GM12878 (cell line): ENCODE data around the gene ZC3H6. TPM values are rescaled to one million over a fixed set of nuclear protein-coding genes. Genes with fewer than 3 reads are reported as not detected.
A peak's percentile ranks its signal among the peaks of the same experiment; 100 is the strongest.

Experiments
- ATAC-seq: fragments of 200-7000 bp; cut with Tn5 transposase; 3 replicates; pipeline ENCODE4 v1.9.1; 2020; ENCODE audit warnings: mild to moderate bottlenecking, moderate library complexity
- BruUV-seq: library from RNA; stranded (reverse); fragments of 400-500 nt; replicated peaks from 2 replicates; lab custom pipeline; 2021; lab: Mats Ljungman, UMichigan
- CTCF ChIA-PET: fragments of 300-600 bp; sonication (Branson Sonifier 250); formaldehyde crosslinking; extraction: SDS; loops from one replicate; lab custom pipeline; 2021; ENCODE audit warnings: inconsistent platforms; lab: Yijun Ruan, JAX
- POLR2A ChIA-PET: fragments of 350-600 bp; formaldehyde crosslinking; extraction: SDS; loops from one replicate; lab custom pipeline; 2021; ENCODE audit warnings: inconsistent platforms; lab: Charles Lee
- RAD21 ChIA-PET: fragments of 300-600 bp; sonication (Branson Sonifier 250); formaldehyde crosslinking; loops from one replicate; lab custom pipeline; 2023; ENCODE audit warnings: antibody characterized with exemption; ENCODE audit not compliant: unreplicated experiment; lab: Charles Lee
- SMC1A ChIA-PET: fragments of 300-600 bp; sonication (Branson Sonifier 250); formaldehyde crosslinking; loops from one replicate; lab custom pipeline; 2023; ENCODE audit not compliant: unreplicated experiment, uncharacterized antibody; lab: Charles Lee
- DNase-seq: peaks from one replicate; pipeline ENCODE4 v3.0.0-alpha.2; 2011; ENCODE audit warnings: low read depth, low spot score
- FAIRE-seq: peaks from 3 replicates; lab custom pipeline; 2011; peaks lifted over from hg19 to GRCh38; lab: Jason Lieb, UNC
- H2AFZ ChIP-seq: 2 replicates; pipeline ENCODE4 v1.6.0; 2011; ENCODE audit warnings: low read depth, low read length, control low read depth; ENCODE audit not compliant: control insufficient read depth
- H3K27ac ChIP-seq: 2 replicates; pipeline ENCODE4 v1.5.1; 2011; ENCODE audit warnings: control low read depth; ENCODE audit not compliant: control insufficient read depth, insufficient read depth
- H3K27me3 ChIP-seq, 2 experiments: replicated peaks in 1 of 2; 2 replicates each; pipeline versions ENCODE4 v1.6.0 to v1.6.1; 2011; ENCODE audit warnings: low read length in 1 of 2; ENCODE audit not compliant: control insufficient read depth in 2 of 2, insufficient read depth in 2 of 2
- H3K36me3 ChIP-seq, 2 experiments: 2 replicates each; pipeline ENCODE4 v1.5.1; 2011; ENCODE audit warnings: low read length in 1 of 2; ENCODE audit not compliant: control insufficient read depth in 2 of 2, insufficient read depth in 2 of 2
- H3K4me1 ChIP-seq: 2 replicates; pipeline ENCODE4 v1.6.1; 2011; ENCODE audit warnings: mild to moderate bottlenecking, low read length, moderate library complexity, mixed read lengths; ENCODE audit not compliant: control insufficient read depth, insufficient read depth
- H3K4me2 ChIP-seq: 2 replicates; pipeline ENCODE4 v1.6.0; 2011; ENCODE audit warnings: control low read depth; ENCODE audit not compliant: control insufficient read depth, insufficient read depth
- H3K4me3 ChIP-seq: fragments of 200-600 bp; sonication (generic); 2 replicates; pipeline ENCODE4 v1.5.1; 2016
- H3K79me2 ChIP-seq: 2 replicates; pipeline ENCODE4 v1.6.0; 2011; ENCODE audit warnings: low read length; ENCODE audit not compliant: control insufficient read depth, insufficient read depth
- H3K9ac ChIP-seq: 2 replicates; pipeline ENCODE4 v1.8.0; 2011; ENCODE audit warnings: low read length, control low read depth, mixed read lengths; ENCODE audit not compliant: control insufficient read depth, insufficient read depth
- H3K9me3 ChIP-seq: replicated peaks from 3 replicates; pipeline ENCODE4 v1.5.1; 2011; ENCODE audit warnings: mild to moderate bottlenecking, low read length; ENCODE audit not compliant: control insufficient read depth, insufficient read depth
- H4K20me1 ChIP-seq: 2 replicates; pipeline ENCODE4 v1.6.0; 2011; ENCODE audit not compliant: control insufficient read depth, insufficient read depth
- BACH1 ChIP-seq: fragments of 450-650 bp; IDR thresholded peaks from 2 replicates; pipeline ENCODE4 v1.6.1; 2017; ENCODE audit warnings: mild to moderate bottlenecking, borderline replicate concordance
- BCL11A ChIP-seq: IDR thresholded peaks from 2 replicates; pipeline ENCODE4 v1.6.1; 2011; ENCODE audit warnings: low read depth, low read length
- CREB1 ChIP-seq: IDR thresholded peaks from 2 replicates; pipeline ENCODE4 v1.6.1; 2012; ENCODE audit warnings: low read depth, mild to moderate bottlenecking, inconsistent platforms
- CREM ChIP-seq: IDR thresholded peaks from 2 replicates; pipeline ENCODE4 v1.6.1; 2014; ENCODE audit warnings: antibody characterized with exemption, low read depth
- ETV6 ChIP-seq, 2 experiments: fragments of 450-650 bp in 1 of 2; IDR thresholded peaks in 1 of 2; conservative IDR thresholded peaks in 1 of 2; 2 replicates each; pipeline ENCODE4 v1.6.1; 2014; ENCODE audit warnings: antibody characterized with exemption in 1 of 2, borderline replicate concordance in 1 of 2, low read depth in 1 of 2, mild to moderate bottlenecking in 1 of 2, moderate library complexity in 1 of 2
- IKZF2 ChIP-seq, 2 experiments: fragments of 450-650 bp; IDR thresholded peaks; 2 replicates each; pipeline ENCODE4 v1.6.1; 2017; ENCODE audit warnings: mild to moderate bottlenecking in 2 of 2, moderate library complexity in 2 of 2
- IRF4 ChIP-seq: IDR thresholded peaks from 2 replicates; pipeline ENCODE4 v1.6.1; 2011; ENCODE audit warnings: low read depth, low read length
- MAX ChIP-seq: IDR thresholded peaks from 2 replicates; pipeline ENCODE4 v1.6.1; 2012; ENCODE audit warnings: low read depth, low read length, improper control_type of control experiment
- MEF2B ChIP-seq: fragments of 450-650 bp; IDR thresholded peaks from 2 replicates; pipeline ENCODE4 v1.6.1; 2018; ENCODE audit warnings: mild to moderate bottlenecking, moderate library complexity; ENCODE audit not compliant: partially characterized antibody, poor library complexity, severe bottlenecking
- NKRF ChIP-seq: fragments of 450-650 bp; conservative IDR thresholded peaks from 2 replicates; pipeline ENCODE4 v1.6.1; 2017; ENCODE audit warnings: mild to moderate bottlenecking, moderate library complexity
- NRF1 ChIP-seq: conservative IDR thresholded peaks from 2 replicates; pipeline ENCODE4 v1.6.1; 2011; ENCODE audit warnings: mild to moderate bottlenecking, low read depth, low read length, improper control_type of control experiment
- POLR2A ChIP-seq: IDR thresholded peaks from 2 replicates; pipeline ENCODE4 v1.6.1; 2011; ENCODE audit warnings: low read depth, mild to moderate bottlenecking, low read length
- RAD51 ChIP-seq: fragments of 450-650 bp; IDR thresholded peaks from 2 replicates; pipeline ENCODE4 v1.6.1; 2016; ENCODE audit warnings: moderate library complexity, mild to moderate bottlenecking, inconsistent platforms
- ZSCAN29 ChIP-seq: fragments of 450-650 bp; IDR thresholded peaks from 2 replicates; pipeline ENCODE4 v1.6.1; 2017; ENCODE audit warnings: mild to moderate bottlenecking, moderate library complexity
- WGBS: methylation state at CpG from one replicate; pipeline ENCODE4 v1.1.6; 2016; ENCODE audit warnings: low lambda C conversion rate; ENCODE audit not compliant: insufficient replicate concordance, insufficient coverage; ENCODE audit errors: missing lambda C conversion rate; 5-methylcytosine and 5-hydroxymethylcytosine counted together
- in situ Hi-C: fragments of 300-500 bp; cut with MboI; formaldehyde crosslinking; loops from 9 replicates; pipeline ENCODE4 v1.14.3; 2018; ENCODE audit warnings: mixed read lengths
- intact Hi-C: fragments of 100-400 bp; cut with micrococcal nuclease; formaldehyde crosslinking; loops from one replicate; pipeline ENCODE4 v1.14.2; 2022; ENCODE audit not compliant: unreplicated experiment
- polyA plus RNA-seq, 11 experiments: library from polyadenylated mRNA; depleted of rRNA in 4 of 11; unstranded in 6 of 11; stranded (reverse) in 5 of 11; fragments of >200 nt; fragmentation: Nextera tagmentation in 4 of 11; fragmentation: Illumina TruSeq in 1 of 11; extraction: Ambion mirVana in 4 of 11; extraction: Trizol in 1 of 11; gene quantifications; 1 replicate in 1 of 11; 2 replicates in 10 of 11; pipeline versions ENCODE4 v1.2.1 to v1.2.3, GENCODE V29; 2011 to 2016; ENCODE audit warnings: inconsistent platforms in 2 of 11, missing spikeins in 2 of 11, low read depth in 1 of 11
- total RNA-seq, 4 experiments: library from RNA; depleted of rRNA in 3 of 4; stranded (reverse); fragments of >200 nt in 3 of 4; fragmentation: Illumina TruSeq in 1 of 4; extraction: Trizol in 1 of 4; gene quantifications; 2 replicates each; pipeline versions ENCODE4 v1.2.1 to v1.2.3, GENCODE V29; 2013 to 2021

Gene ZC3H6
- total and polyA plus RNA-seq, 10 of the 15 experiments (the other 5 are each of a cell fraction or from before 2014, with no cell fraction given): 0.53 to 4.7 (median 1.9) TPM

- TF ChIP-seq MAX: no peak
- TF ChIP-seq CREM: no peak
- no peak for TF ChIP-seq IRF4
- TF ChIP-seq NKRF: no peak
- TF ChIP-seq ETV6 (conservative IDR thresholded peaks at IDR 0.05 in 1 of 2, IDR thresholded peaks at IDR 0.05 in 1 of 2; ENCODE audit: borderline replicate concordance in 1 of 2, low read depth in 1 of 2): no peak
- no peak for TF ChIP-seq MEF2B
- TF ChIP-seq IKZF2 (IDR thresholded peaks at IDR 0.05): no peak
- TF ChIP-seq RAD51: no peak
- TF ChIP-seq ZSCAN29: no peak
- no peak for TF ChIP-seq BCL11A
- no peak for TF ChIP-seq POLR2A
- TF ChIP-seq BACH1: no peak
- TF ChIP-seq CREB1: no peak
- TF ChIP-seq NRF1: no peak
- DNase-seq (no peak), ATAC-seq (peak; percentile 63), FAIRE-seq (no peak)
- in situ Hi-C loops: no loop called here
- Histone ChIP-seq H3K36me3 (no peaks in the 10 kb centered on the region), H3K9me3 (no peaks in the 10 kb centered on the region), H2AFZ (no peak overlapping the region), H3K4me2 (no peak overlapping the region), H3K79me2 (no peaks in the 10 kb centered on the region), H4K20me1 (no peaks in the 10 kb centered on the region), H3K27ac (no peak overlapping the region; the same call in 1 of the 2 replicates), H3K4me3 (no peak overlapping the region), H3K4me1 (no peaks in the 10 kb centered on the region), H3K27me3 (no peaks in the 10 kb centered on the region), H3K9ac (no peak overlapping the region)
- ChIA-PET SMC1A (no interaction called here), POLR2A (no interaction called here), RAD21 (no interaction called here), CTCF (no interaction called here)
- WGBS: 96% methylated on average over 1 of the region's 1 CpG
- intact Hi-C loops: loop anchor here (2.0 kb wide), 1 partner anchor 30 kb away; the partner anchor contains the start of gene ZC3H6
- BruUV-seq: no TSS peak
Measured at GRCh38 chr2:112305132-112305531, 29.7 kb downstream of the ZC3H6 start.
